Brain microvascular endothelial cell (primary cell): ENCODE measurements around the gene CUL9.

Source experiments
- DNase-seq: peaks from one replicate; pipeline ENCODE4 v3.0.0-alpha.2; 2020
- H3K27ac ChIP-seq: fragments of 250-450 bp; sonication (Bioruptor Pico); 2 replicates; pipeline ENCODE4 v1.5.1; 2020; ENCODE audit warnings: mild to moderate bottlenecking, moderate library complexity
- H3K27me3 ChIP-seq: fragments of 250-450 bp; sonication (Bioruptor Pico); replicated peaks from 2 replicates; pipeline ENCODE4 v1.5.1; 2020; ENCODE audit warnings: mild to moderate bottlenecking
- H3K36me3 ChIP-seq: fragments of 250-450 bp; sonication (Bioruptor Pico); replicated peaks from 2 replicates; pipeline ENCODE4 v1.5.1; 2020; ENCODE audit warnings: mild to moderate bottlenecking
- H3K4me3 ChIP-seq: 2 replicates; pipeline ENCODE4 v1.5.1; 2011; ENCODE audit warnings: low read depth, mild to moderate bottlenecking, control low read depth, low read length, moderate library complexity
- CTCF ChIP-seq: IDR thresholded peaks from 2 replicates; pipeline ENCODE4 v1.5.1; 2011; ENCODE audit warnings: low read depth, mild to moderate bottlenecking, moderate library complexity, low read length, control low read depth, inconsistent platforms; ENCODE audit errors: missing control alignments
- in situ Hi-C: cut with HindIII; loops from 2 replicates; pipeline ENCODE4 v1.10.0; 2017; ENCODE audit warnings: low sequenced_read_pairs, low pct_ligation_motif_present

The CUL9 gene

GRCh38 chr6:43254138-43254817 lies 72.3 kb downstream of the CUL9 start:
- in situ Hi-C loops = no loop called here
- Histone ChIP-seq H3K36me3 (no peaks in the 10 kb centered on the region), H3K27me3 (peaks cover 23% of the 10 kb centered on the region), H3K27ac (no peak overlapping the region), H3K4me3 (no peak overlapping the region)
- no peak for DNase-seq
- TF ChIP-seq CTCF = no peak

- no peak for TF ChIP-seq CTCF
- Histone ChIP-seq H3K27me3 (peaks cover 23% of the 10 kb centered on the region), H3K36me3 (no peaks in the 10 kb centered on the region), H3K27ac (no peak overlapping the region), H3K4me3 (no peak overlapping the region)
- no peak for DNase-seq
- in situ Hi-C loops = no loop called here
Observed at GRCh38 chr6:43254846-43255245, 72.8 kb downstream of the CUL9 start.

- Histone ChIP-seq H3K4me3 (no peak overlapping the region), H3K27me3 (peaks cover 22% of the 10 kb centered on the region), H3K27ac (no peak overlapping the region), H3K36me3 (no peaks in the 10 kb centered on the region)
- no peak for DNase-seq
- TF ChIP-seq CTCF = no peak
- in situ Hi-C loops = no loop called here
Observed at GRCh38 chr6:43255408-43256054, 73.5 kb downstream of the CUL9 start.

GRCh38 chr6:43256670-43257366 lies 74.8 kb downstream of the CUL9 start:
- DNase-seq = no peak
- H3K27ac ChIP-seq = no peak overlapping the region
- no peak overlapping the region for H3K4me3 ChIP-seq
- no peak for TF ChIP-seq CTCF
- H3K27me3 ChIP-seq = peaks cover 9% of the 10 kb centered on the region
- in situ Hi-C loops = no loop called here
- no peaks in the 10 kb centered on the region for H3K36me3 ChIP-seq

GRCh38 chr6:43257367-43258145 lies 75.6 kb downstream of the CUL9 start:
- H3K27ac ChIP-seq = no peak overlapping the region
- in situ Hi-C loops = no loop called here
- TF ChIP-seq CTCF = no peak
- no peaks in the 10 kb centered on the region for H3K36me3 ChIP-seq
- peaks cover 3% of the 10 kb centered on the region for H3K27me3 ChIP-seq
- no peak overlapping the region for H3K4me3 ChIP-seq
- DNase-seq = no peak
